Measurements from ENCODE around the gene ARID4B. TPM values are rescaled to one million over a fixed set of nuclear protein-coding genes. Genes with fewer than 3 reads are reported as not detected.

Gene ARID4B
- total and polyA plus RNA-seq, 8 donors = 29.0 to 57.9 (median 49.9) TPM

GRCh38 chr1:235158680-235159079, 169.3 kb downstream of the ARID4B start:
- Histone ChIP-seq H3K36me3 (peaks cover 0 to 62% of the 10 kb centered on the region in 2 donors), H3K27ac (no peak overlapping the region)

GRCh38 chr1:235157150-235157549, 170.8 kb downstream of the ARID4B start:
- H3K36me3 ChIP-seq = peaks cover 0 to 77% of the 10 kb centered on the region in 2 donors
- ATAC-seq (no peak), DNase-seq (no peak)
- H3K27ac ChIP-seq = no peak overlapping the region
- H3K4me3 ChIP-seq = no peak overlapping the region
- no peaks in the 10 kb centered on the region for H3K27me3 ChIP-seq
- H3K4me1 ChIP-seq = peaks cover 0 to 41% of the 10 kb centered on the region in 2 donors
- no peaks in the 10 kb centered on the region for H3K9me3 ChIP-seq
- TF ChIP-seq CTCF (IDR thresholded peaks at IDR 0.05) = no peak
- intact Hi-C loops (cut with DNase I) = no loop called here

More at GRCh38 chr1:235158680-235159079, 169.3 kb downstream of the ARID4B start:
- H3K27me3 ChIP-seq = no peaks in the 10 kb centered on the region
- no peak overlapping the region for H3K4me3 ChIP-seq
- intact Hi-C loops (cut with DNase I) = no loop called here
- no peaks in the 10 kb centered on the region for H3K9me3 ChIP-seq
- ATAC-seq (no peak), DNase-seq (no peak)
- TF ChIP-seq CTCF (IDR thresholded peaks at IDR 0.05) = no peak
- peaks cover 0 to 42% of the 10 kb centered on the region in 2 donors for H3K4me1 ChIP-seq

GRCh38 chr1:235156740-235157139, 171.2 kb downstream of the ARID4B start:
- H3K4me3 ChIP-seq = no peak overlapping the region
- peaks cover 0 to 36% of the 10 kb centered on the region in 2 donors for H3K4me1 ChIP-seq
- no peak overlapping the region for H3K27ac ChIP-seq
- DNase-seq = no peak
- no peaks in the 10 kb centered on the region for H3K27me3 ChIP-seq
- intact Hi-C loops (cut with DNase I) = no loop called here
- no peaks in the 10 kb centered on the region for H3K9me3 ChIP-seq
- TF ChIP-seq CTCF (IDR thresholded peaks at IDR 0.05) = no peak
- ATAC-seq = no peak
- H3K36me3 ChIP-seq = peaks cover 0 to 81% of the 10 kb centered on the region in 2 donors

DNA sequence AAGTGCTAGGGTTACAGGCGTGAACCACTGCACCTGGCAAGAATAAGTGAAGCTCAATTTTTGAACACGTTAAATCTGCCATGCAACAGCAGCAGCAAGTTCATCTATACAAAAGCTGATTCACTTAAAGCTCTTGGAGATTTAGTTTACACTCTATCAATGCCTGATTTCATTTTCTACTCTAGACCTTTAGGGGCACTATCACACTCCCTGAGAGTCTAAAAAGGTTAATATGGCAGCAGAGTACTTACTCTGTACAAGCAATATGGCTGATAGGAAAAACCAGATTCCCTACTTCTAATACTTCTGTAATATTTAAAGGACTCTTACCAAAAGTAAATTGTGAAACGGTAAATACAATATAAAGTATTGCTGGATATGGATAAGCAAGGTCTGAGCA, 171.7 kb downstream of the ARID4B start:
- Histone ChIP-seq H3K4me1 (peaks cover 0 to 34% of the 10 kb centered on the region in 2 donors), H3K9me3 (no peaks in the 10 kb centered on the region), H3K27me3 (no peaks in the 10 kb centered on the region), H3K36me3 (peaks cover 0 to 86% of the 10 kb centered on the region in 2 donors), H3K27ac (no peak overlapping the region), H3K4me3 (no peak overlapping the region)
- no peak for ATAC-seq
- no peak for DNase-seq
- intact Hi-C loops (cut with DNase I) = no loop called here
- no peak for TF ChIP-seq CTCF (IDR thresholded peaks at IDR 0.05)

- no peak overlapping the region for H3K27ac ChIP-seq
- no peak for TF ChIP-seq CTCF (IDR thresholded peaks at IDR 0.05)
- peaks cover 0 to 100% of the 10 kb centered on the region in 2 donors for H3K36me3 ChIP-seq
- intact Hi-C loops (cut with DNase I) = no loop called here
- H3K9me3 ChIP-seq = no peaks in the 10 kb centered on the region
- DNase-seq = no peak
- peaks cover 0 to 6% of the 10 kb centered on the region in 2 donors for H3K4me1 ChIP-seq
- H3K27me3 ChIP-seq = no peaks in the 10 kb centered on the region
- no peak for ATAC-seq
- no peak overlapping the region for H3K4me3 ChIP-seq
These were observed 175.7 kb downstream of the ARID4B start for GRCh38 chr1:235152235-235152634.

Measured in left lung (tissue), 10 donors.